Activated naive CD8-positive, alpha-beta T cell (primary cell): ENCODE results near the gene NUAK1.

Source experiments
- H3K27ac Mint-ChIP-seq: one replicate; pipeline ENCODE4 v1.8.0; 2021; ENCODE audit warnings: mixed read lengths
- H3K27me3 Mint-ChIP-seq: one replicate; pipeline ENCODE4 v1.8.0; 2021; ENCODE audit warnings: mixed read lengths
- H3K36me3 Mint-ChIP-seq: one replicate; pipeline ENCODE4 v1.8.0; 2021; ENCODE audit warnings: mixed read lengths
- H3K4me1 Mint-ChIP-seq: one replicate; pipeline ENCODE4 v1.8.0; 2021; ENCODE audit warnings: low read depth, mixed read lengths
- H3K4me3 Mint-ChIP-seq: one replicate; pipeline ENCODE4 v1.8.0; 2021; ENCODE audit warnings: mild to moderate bottlenecking, mixed read lengths
- H3K9me3 Mint-ChIP-seq: one replicate; pipeline ENCODE4 v1.8.0; 2021; ENCODE audit warnings: low read depth, mixed read lengths

Gene NUAK1

DNA sequence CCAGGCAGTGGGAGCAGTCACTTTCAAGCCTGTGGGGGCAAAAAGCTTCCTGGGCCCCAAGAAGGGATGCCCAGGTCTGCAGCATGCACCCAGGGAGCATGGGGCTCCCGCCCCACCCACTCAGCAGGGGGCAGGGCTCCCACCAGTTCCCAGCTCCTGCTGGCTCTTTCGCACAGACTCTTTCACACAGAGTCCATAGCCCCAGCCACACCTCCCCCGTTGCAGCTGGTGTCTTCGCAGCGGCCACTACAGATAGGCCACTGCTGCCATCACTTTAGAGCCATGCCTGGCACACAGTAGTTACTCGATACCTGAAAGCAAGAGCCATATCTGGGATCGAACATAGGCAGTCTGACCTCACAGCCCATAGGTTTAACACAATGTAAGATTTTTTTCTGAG, 98.2 kb downstream of the NUAK1 start:
- Mint-ChIP-seq H3K27me3 (peaks cover 12% of the 10 kb centered on the region), H3K27ac (no peak overlapping the region), H3K4me3 (no peak overlapping the region), H3K36me3 (no peaks in the 10 kb centered on the region), H3K9me3 (no peaks in the 10 kb centered on the region), H3K4me1 (no peaks in the 10 kb centered on the region)

DNA sequence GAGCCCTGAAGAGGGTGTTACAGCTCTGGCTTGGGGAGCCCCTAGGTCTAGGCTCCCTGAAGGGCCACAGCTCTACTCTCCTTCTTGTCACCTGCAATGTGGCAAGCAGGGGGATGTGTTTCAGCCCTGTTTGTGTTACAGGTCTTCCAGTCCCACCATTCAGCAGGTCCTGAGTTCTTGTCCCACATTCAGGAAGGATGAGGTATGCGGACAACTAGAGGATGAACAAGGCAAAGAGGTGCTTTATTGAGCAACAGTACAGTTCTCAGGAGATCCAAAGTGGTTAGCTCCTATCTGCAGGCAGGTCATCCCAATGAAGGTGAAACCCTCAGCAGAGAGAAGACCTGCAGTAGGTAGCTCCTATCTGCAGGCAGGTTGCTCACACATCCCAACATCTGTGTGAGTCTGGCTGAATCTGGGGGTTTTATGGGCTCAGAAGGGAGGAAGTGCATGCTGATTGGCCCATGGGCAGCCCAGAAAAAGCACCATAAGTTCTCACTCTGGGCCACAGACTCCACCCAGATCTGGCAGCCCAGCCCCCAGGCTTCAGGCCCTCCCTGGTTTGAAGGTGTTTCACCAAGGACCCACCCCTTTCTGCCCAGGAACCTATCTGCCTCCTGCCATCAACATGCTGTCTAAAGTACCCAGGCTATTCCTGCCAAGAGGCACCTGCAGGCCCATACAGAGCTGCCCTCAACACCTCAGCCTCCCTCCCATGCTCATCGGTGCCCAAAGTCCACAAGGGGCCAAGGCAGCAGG, 98.9 kb downstream of the NUAK1 start:
- H3K9me3 Mint-ChIP-seq, result no peaks in the 10 kb centered on the region
- peaks cover 12% of the 10 kb centered on the region for H3K27me3 Mint-ChIP-seq
- H3K27ac Mint-ChIP-seq, result no peak overlapping the region
- no peaks in the 10 kb centered on the region for H3K4me1 Mint-ChIP-seq
- H3K4me3 Mint-ChIP-seq, result no peak overlapping the region
- no peaks in the 10 kb centered on the region for H3K36me3 Mint-ChIP-seq

DNA sequence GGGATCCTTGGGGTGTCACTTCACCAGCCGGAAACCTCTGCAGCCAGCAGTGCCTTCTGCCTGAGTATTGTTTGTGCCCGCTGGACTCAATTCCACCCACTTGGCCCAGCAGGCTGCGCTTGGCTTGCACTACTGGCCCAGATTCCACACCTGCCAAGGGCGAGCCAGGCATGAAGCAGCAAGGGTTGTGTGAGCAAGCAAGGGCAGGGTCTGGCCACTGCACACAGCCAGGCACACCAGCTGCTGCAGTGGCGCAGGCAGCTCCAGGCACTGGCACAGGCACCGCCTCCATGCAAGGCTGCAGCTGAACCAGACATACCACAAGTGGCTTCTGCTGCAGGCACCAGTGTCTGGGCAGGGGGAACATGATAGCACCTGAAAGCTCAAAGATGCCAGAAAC, 99.5 kb downstream of the NUAK1 start:
- H3K27me3 Mint-ChIP-seq, result peaks cover 12% of the 10 kb centered on the region
- no peaks in the 10 kb centered on the region for H3K4me1 Mint-ChIP-seq
- H3K36me3 Mint-ChIP-seq, result no peaks in the 10 kb centered on the region
- H3K9me3 Mint-ChIP-seq, result no peaks in the 10 kb centered on the region
- H3K4me3 Mint-ChIP-seq, result no peak overlapping the region
- H3K27ac Mint-ChIP-seq, result no peak overlapping the region

DNA sequence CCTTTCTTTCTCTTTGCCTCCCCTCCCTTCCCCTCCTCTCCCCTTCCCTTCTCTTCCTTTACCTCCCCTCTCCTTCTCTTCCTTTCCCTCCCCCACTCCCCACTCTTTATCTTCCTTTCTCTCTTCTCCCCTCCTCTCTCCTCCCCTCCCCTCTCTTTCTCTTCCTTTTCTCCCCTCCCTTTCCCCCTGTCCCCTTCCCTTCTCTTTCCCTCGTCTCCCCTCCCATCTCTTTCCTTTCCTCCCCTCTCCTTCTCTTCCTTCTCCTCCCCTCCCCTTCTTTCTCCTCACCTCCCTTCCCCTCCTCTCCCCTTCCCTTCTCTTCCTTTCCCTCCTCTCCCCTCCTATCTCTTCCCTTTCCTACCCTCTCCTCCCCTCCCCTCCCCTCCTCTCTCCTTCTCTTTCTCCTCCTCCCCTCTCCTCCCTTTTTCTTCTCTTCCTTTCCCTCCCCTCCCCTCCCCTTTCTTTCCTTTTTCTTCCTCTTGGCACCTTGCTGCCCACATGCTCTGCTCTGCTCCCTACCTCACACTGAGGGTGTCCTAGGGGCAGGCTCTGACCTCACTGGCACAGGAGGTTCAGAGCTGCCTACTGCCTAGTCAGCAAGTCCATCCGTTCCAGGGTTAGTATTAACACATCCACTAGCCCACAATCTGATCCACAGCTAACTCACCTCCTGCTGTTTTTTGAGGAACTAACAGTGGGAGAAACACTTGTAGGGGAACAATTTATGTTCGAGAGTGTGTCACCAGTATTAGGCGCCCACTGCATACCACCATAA, 101.0 kb downstream of the NUAK1 start:
- Mint-ChIP-seq H3K4me3 (no peak overlapping the region), H3K4me1 (no peaks in the 10 kb centered on the region), H3K9me3 (no peaks in the 10 kb centered on the region), H3K27ac (no peak overlapping the region), H3K36me3 (no peaks in the 10 kb centered on the region), H3K27me3 (peaks cover 12% of the 10 kb centered on the region)

DNA sequence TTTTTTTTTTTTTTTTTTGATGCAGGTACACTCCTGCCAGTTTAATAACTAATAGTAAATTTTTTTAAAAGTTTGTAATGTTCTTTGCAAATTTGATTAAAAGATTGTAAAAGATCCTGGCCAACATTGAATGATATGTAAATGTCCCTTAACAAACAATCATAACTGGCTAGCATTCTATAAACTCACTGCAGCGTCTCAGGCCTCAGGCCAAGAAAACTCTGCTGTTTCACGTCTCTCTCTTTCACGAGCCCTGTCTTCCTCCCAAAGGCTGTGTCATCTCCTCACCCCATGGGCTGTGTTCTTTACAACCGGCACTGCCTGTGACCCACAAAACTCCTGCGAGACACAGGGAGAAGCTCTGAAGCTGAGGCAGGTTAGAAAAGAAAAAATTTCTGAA, 103.3 kb downstream of the NUAK1 start:
- Mint-ChIP-seq H3K27ac (no peak overlapping the region), H3K4me1 (no peaks in the 10 kb centered on the region), H3K27me3 (peaks cover 5% of the 10 kb centered on the region), H3K9me3 (no peaks in the 10 kb centered on the region), H3K36me3 (no peaks in the 10 kb centered on the region), H3K4me3 (no peak overlapping the region)

DNA sequence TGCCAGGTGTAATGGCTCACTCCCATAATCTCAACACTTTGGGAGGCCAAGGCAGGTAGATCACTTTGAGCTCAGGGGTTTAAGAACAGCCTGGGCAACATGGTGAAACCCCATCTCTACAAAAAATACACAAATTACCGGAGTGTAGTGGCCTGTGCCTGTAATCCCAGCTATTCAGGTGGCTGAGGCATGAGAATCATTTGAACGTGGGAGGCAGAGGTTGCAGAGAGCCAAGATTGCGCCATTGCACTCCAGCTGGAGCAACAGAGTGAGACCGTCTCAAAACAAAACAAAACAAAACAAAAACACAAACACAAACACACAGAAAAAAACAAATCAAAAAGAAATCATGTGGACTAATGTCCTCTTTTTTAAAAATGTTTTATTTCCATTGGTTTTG, 104.4 kb downstream of the NUAK1 start:
- no peak overlapping the region for H3K4me3 Mint-ChIP-seq
- no peak overlapping the region for H3K27ac Mint-ChIP-seq
- H3K9me3 Mint-ChIP-seq, result no peaks in the 10 kb centered on the region
- H3K36me3 Mint-ChIP-seq, result no peaks in the 10 kb centered on the region
- H3K27me3 Mint-ChIP-seq, result peaks cover 5% of the 10 kb centered on the region
- no peaks in the 10 kb centered on the region for H3K4me1 Mint-ChIP-seq

DNA sequence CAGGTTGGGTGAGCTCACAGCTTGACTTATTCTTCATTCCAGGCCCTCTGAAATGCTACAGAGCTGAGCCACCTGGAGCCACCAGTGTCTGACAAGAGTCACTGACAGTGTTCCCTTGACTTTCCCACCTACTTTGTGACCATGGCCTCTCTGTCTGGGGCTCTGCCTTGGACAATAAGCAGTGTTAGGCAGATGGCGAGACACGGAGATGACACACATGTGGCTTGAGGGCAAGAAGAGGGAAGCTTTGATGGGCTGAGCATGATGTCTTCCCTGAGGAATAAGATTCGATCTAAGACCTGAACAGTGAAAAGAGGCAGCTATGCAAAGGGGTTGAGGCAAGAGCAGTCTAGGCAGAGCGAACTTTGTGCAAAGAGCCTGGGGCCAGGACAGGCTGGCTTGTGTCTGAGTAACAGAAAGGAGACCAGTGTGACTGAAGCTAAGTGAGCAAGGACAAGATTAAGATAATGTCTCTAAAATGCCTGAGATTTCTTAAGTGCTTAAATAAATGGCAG, 105.5 kb downstream of the NUAK1 start:
- no peaks in the 10 kb centered on the region for H3K9me3 Mint-ChIP-seq
- H3K27me3 Mint-ChIP-seq, result peaks cover 4% of the 10 kb centered on the region
- no peaks in the 10 kb centered on the region for H3K4me1 Mint-ChIP-seq
- H3K27ac Mint-ChIP-seq, result no peak overlapping the region
- no peaks in the 10 kb centered on the region for H3K36me3 Mint-ChIP-seq
- H3K4me3 Mint-ChIP-seq, result no peak overlapping the region

DNA sequence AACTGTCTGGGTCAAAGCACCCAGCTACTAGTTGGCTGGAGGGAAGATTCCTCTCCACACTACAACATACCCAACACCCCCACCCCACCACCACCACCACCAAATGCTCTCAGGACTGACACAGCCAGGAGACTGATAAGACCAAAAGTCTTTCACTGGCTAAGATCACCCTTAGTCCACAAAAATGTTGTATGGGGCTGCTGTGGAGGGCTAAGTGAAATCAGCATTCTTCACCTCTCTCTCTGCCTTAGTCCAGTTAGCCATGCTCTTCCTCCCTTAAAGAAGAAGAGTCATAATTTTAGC, 106.2 kb downstream of the NUAK1 start:
- no peaks in the 10 kb centered on the region for H3K4me1 Mint-ChIP-seq
- no peaks in the 10 kb centered on the region for H3K36me3 Mint-ChIP-seq
- H3K4me3 Mint-ChIP-seq, result no peak overlapping the region
- no peak overlapping the region for H3K27ac Mint-ChIP-seq
- no peaks in the 10 kb centered on the region for H3K9me3 Mint-ChIP-seq
- no peaks in the 10 kb centered on the region for H3K27me3 Mint-ChIP-seq

DNA sequence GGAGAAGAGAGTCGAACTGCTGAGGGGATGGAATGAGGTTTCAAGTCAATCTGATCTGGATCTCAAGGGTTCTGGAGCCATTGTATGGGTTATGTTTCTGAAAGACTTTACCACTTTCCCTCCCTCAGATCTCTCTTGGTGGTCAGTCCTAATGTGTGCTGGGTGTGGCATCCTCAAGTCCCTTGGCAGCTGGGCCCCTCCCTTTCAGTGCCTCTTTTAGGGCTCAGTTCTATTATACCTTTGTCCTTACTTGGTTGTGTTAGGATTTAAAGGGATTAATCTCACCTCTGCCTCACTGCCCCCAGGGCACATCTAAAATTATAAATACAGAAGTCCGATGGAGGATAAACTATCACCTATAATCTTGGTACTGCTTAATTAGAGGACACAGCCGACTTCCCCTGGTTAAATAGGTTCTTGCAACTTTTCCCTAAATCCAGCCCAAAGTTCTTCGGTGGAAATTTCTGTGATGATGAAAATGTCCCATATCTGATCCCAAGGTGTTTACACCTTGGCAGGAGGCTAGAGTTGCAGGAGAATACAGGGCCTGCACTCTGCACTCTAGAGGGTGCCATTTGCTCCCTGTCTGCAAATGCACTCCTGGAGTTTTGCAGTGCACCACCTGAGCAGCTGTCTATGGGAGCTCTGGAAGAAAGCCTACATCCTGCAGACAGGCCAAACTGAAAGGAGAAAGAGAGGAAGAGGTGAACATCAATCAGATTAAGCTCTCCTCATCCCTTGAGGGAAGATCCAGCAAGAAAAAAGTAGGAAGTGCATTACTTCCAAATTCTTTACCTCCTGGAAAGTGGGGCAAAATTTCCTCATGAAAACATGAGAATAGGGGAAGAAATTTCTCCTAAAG, 106.8 kb downstream of the NUAK1 start:
- Mint-ChIP-seq H3K27ac (no peak overlapping the region), H3K36me3 (no peaks in the 10 kb centered on the region), H3K9me3 (no peaks in the 10 kb centered on the region), H3K4me3 (no peak overlapping the region), H3K4me1 (no peaks in the 10 kb centered on the region), H3K27me3 (peaks cover under 1% of the 10 kb centered on the region)

DNA sequence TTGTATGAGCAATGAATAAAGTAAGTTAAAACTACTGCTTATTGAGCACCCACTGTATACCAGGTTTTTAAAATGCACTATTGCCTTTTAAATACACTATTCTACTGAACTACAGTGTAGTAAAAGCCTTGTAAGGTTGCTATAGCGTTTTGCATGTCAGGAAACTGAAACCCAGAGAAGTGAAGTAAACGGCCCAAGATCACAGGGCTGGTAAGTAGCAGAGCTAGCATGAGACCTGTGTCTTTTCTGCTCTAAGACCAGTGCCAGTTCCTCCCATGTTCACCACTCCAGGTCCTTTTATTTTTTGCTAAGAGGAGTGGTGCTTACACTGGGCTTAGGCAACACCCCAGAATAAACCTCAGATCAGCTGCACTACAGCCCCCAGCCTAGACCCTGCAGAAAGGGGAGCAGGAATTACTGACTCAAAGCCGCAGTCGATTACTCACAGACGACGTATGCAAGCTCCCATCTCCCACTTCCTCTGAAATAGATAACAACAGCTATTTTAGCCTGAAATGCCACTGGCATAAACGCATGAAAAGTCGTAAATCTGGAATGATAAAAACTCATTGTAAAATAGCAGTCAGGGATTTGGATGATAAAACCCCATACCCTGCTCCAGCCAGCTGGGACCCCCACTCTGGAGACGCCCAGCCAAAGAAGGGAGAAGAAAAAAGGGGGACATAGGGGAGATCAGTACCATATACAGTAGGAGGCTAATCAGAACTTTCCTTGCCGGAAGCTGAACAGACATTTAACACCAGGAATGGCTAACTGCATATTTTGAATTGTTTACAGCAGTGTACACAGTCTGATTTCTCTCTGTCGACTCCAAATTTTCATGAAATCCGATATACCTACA, 108.3 kb downstream of the NUAK1 start:
- Mint-ChIP-seq H3K36me3 (no peaks in the 10 kb centered on the region), H3K4me1 (no peaks in the 10 kb centered on the region)

DNA sequence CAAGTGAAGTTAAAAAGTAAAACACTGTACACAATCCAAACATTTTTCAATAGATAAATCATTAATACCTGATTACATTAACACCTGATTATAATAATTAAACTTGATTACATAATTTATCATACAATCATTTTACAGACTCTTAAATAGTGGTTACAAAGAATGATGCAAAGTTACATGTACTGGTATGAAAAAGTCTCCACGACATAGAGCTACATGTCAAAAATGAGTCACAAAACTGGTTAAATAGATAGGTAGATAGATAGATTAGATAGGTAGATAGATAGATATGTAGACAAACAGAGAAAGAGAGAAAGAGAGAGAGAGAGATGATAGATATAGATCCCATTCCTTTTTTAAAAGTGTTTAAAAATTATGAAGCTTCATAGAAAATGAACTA, 109.2 kb downstream of the NUAK1 start:
- H3K27ac Mint-ChIP-seq, result no peak overlapping the region
- peaks cover 5% of the 10 kb centered on the region for H3K27me3 Mint-ChIP-seq
- no peaks in the 10 kb centered on the region for H3K36me3 Mint-ChIP-seq
- no peak overlapping the region for H3K4me3 Mint-ChIP-seq
- no peaks in the 10 kb centered on the region for H3K4me1 Mint-ChIP-seq
- H3K9me3 Mint-ChIP-seq, result no peaks in the 10 kb centered on the region

More for the DNA sequence above, 108.3 kb downstream of the NUAK1 start:
- peaks cover 5% of the 10 kb centered on the region for H3K27me3 Mint-ChIP-seq
- H3K27ac Mint-ChIP-seq, result no peak overlapping the region
- no peak overlapping the region for H3K4me3 Mint-ChIP-seq
- H3K9me3 Mint-ChIP-seq, result no peaks in the 10 kb centered on the region

DNA sequence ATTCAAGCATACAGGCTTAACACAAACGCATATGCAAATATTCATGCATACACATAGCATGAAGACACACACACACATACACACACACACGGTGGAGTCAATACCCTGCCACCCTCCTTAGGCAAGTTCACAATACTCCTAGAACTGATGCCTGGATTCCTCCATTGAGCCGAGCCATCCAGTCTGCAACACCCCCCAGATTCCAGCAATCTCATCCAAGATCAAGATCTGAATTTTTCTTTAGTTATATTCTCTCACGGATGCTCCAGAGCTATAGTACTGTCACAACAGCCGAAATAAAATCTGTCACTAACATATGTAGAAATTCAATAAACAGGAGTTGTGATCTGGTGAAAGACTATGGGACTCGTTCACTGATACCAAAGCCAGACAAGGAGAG, 110.8 kb downstream of the NUAK1 start:
- peaks cover 5% of the 10 kb centered on the region for H3K27me3 Mint-ChIP-seq
- H3K36me3 Mint-ChIP-seq, result no peaks in the 10 kb centered on the region
- no peaks in the 10 kb centered on the region for H3K4me1 Mint-ChIP-seq
- H3K27ac Mint-ChIP-seq, result no peak overlapping the region
- H3K4me3 Mint-ChIP-seq, result no peak overlapping the region
- no peaks in the 10 kb centered on the region for H3K9me3 Mint-ChIP-seq

DNA sequence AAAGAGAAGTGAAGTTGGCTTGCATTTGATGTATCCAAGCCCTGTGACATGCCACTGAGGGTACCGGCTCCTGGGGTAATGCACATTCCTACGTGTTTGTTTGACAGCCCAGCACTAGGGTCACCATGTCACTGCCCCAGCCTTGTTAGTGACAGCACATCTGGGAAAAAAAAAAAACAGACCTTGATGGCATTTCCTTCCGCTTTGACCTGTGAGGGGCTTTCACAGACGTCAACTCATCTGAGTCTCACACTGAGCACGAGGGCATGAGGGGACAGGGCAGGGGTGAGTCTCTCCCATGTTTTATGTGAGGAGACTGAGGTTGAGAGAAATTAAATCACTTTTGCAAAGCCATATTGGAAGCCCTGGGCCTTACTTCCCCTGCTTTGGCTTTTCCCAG, 111.5 kb downstream of the NUAK1 start:
- Mint-ChIP-seq H3K4me3 (no peak overlapping the region), H3K27me3 (peaks cover 5% of the 10 kb centered on the region), H3K27ac (no peak overlapping the region), H3K9me3 (no peaks in the 10 kb centered on the region), H3K4me1 (no peaks in the 10 kb centered on the region), H3K36me3 (no peaks in the 10 kb centered on the region)

DNA sequence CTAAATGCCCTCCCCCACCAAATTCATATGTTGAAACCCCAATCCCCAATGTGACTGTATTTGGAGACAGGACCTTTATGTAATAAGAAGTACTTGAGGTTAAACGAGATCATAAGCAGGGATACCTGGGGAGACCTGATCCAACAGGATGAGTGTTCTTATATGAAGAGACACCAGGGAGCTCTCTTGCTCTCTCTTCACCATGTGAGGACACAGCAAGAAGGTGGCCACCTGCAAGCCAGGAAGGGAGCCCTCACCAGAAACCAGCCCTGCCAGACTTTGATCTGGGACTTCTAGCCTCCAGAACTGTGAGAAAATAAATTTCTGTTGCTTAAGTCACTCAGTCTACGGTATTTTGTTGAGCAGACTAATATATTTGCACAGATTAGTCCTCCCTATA, 113.6 kb downstream of the NUAK1 start:
- Mint-ChIP-seq H3K36me3 (no peaks in the 10 kb centered on the region), H3K4me1 (no peaks in the 10 kb centered on the region), H3K9me3 (peaks cover under 1% of the 10 kb centered on the region), H3K27ac (no peak overlapping the region), H3K27me3 (peaks cover 5% of the 10 kb centered on the region), H3K4me3 (no peak overlapping the region)
